A549 (cell line): ENCODE measurements around the gene RPL27. TPM values are rescaled to one million over a fixed set of nuclear protein-coding genes. Genes with fewer than 3 reads are reported as not detected.

Experiments
- ATAC-seq, 2 experiments: fragments of 200-7000 bp in 1 of 2; fragments of >200 bp in 1 of 2; cut with Nextera tagmentation in 1 of 2; cut with Tn5 transposase in 1 of 2; 3 replicates each; pipeline versions ENCODE4 v1.8.0 to v1.9.1; 2018 to 2020; ENCODE audit warnings: mild to moderate bottlenecking in 1 of 2, moderate library complexity in 1 of 2
- CTCF ChIA-PET: fragments of 300-600 bp; sonication (Branson Sonifier 250); formaldehyde crosslinking; extraction: SDS; loops from one replicate; lab custom pipeline; 2021; ENCODE audit warnings: antibody characterized with exemption, inconsistent platforms; lab: Yijun Ruan, JAX
- POLR2A ChIA-PET: fragments of 350-600 bp; formaldehyde crosslinking; extraction: SDS; loops from one replicate; lab custom pipeline; 2021; ENCODE audit warnings: antibody characterized with exemption, inconsistent platforms; lab: Yijun Ruan, JAX
- DNase-seq, 2 experiments: peaks; one replicate each; pipeline versions ENCODE4 v3.0.0 to v3.0.0-alpha.2; 2011 to 2016; ENCODE audit warnings: low read depth in 1 of 2, low spot score in 1 of 2
- FAIRE-seq: peaks from 2 replicates; lab custom pipeline; 2011; peaks lifted over from hg19 to GRCh38; lab: Jason Lieb, UNC
- H3K27ac ChIP-seq, 2 experiments: fragments of >200 bp; sonication (Bioruptor Twin); formaldehyde crosslinking; 3 replicates each; pipeline ENCODE4 v1.5.1; 2016 to 2017
- H3K4me1 ChIP-seq: fragments of >200 bp; sonication (Bioruptor Twin); formaldehyde crosslinking; 3 replicates; pipeline ENCODE4 v1.6.1; 2016
- H3K4me2 ChIP-seq: fragments of >200 bp; sonication (Bioruptor Twin); formaldehyde crosslinking; 3 replicates; pipeline ENCODE4 v1.6.1; 2016
- H3K4me3 ChIP-seq: fragments of >200 bp; sonication (Bioruptor Twin); formaldehyde crosslinking; 3 replicates; pipeline ENCODE4 v1.5.1; 2016
- H3K9me3 ChIP-seq: fragments of >200 bp; sonication (Bioruptor Twin); formaldehyde crosslinking; 3 replicates; pipeline ENCODE4 v1.6.1; 2016
- ATOH8 ChIP-seq: fragments of 250-450 bp; sonication (Bioruptor Pico); IDR thresholded peaks from 2 replicates; pipeline ENCODE4 v1.5.0; 2020; ENCODE audit warnings: low read depth, mild to moderate bottlenecking, moderate library complexity
- CBX8 ChIP-seq: fragments of 200-600 bp; sonication (generic); IDR thresholded peaks from 2 replicates; pipeline ENCODE4 v1.6.1; 2016
- CTCF ChIP-seq: fragments of >200 bp; sonication (Bioruptor Twin); formaldehyde crosslinking; IDR thresholded peaks from 3 replicates; pipeline ENCODE4 v1.5.1; 2016
- E2F6 ChIP-seq: IDR thresholded peaks from 2 replicates; pipeline ENCODE4 v1.6.1; 2012; ENCODE audit warnings: low read depth, borderline replicate concordance
- EHF ChIP-seq: fragments of 250-450 bp; sonication (Bioruptor Pico); IDR thresholded peaks from 2 replicates; pipeline ENCODE4 v1.5.0; 2020; ENCODE audit warnings: mild to moderate bottlenecking
- EP300 ChIP-seq, 2 experiments: fragments of >200 bp; sonication (Bioruptor Twin); formaldehyde crosslinking; IDR thresholded peaks; 2 replicates in 1 of 2; 3 replicates in 1 of 2; pipeline ENCODE4 v1.6.1; 2016 to 2017
- FOSB ChIP-seq: fragments of 250-450 bp; sonication (Bioruptor Pico); IDR thresholded peaks from 2 replicates; pipeline ENCODE4 v1.5.0; 2020; ENCODE audit warnings: mild to moderate bottlenecking, moderate library complexity
- FOXS1 ChIP-seq: fragments of 250-450 bp; sonication (Bioruptor Pico); IDR thresholded peaks from 2 replicates; pipeline ENCODE4 v1.5.0; 2020; ENCODE audit warnings: mild to moderate bottlenecking, moderate library complexity
- GATA3 ChIP-seq: IDR thresholded peaks from 2 replicates; pipeline ENCODE4 v1.6.1; 2012; ENCODE audit warnings: borderline replicate concordance
- HDAC2 ChIP-seq: fragments of 200-600 bp; sonication (generic); IDR thresholded peaks from 2 replicates; pipeline ENCODE4 v1.6.1; 2016
- HES2 ChIP-seq: fragments of >200 bp; sonication (Bioruptor Twin); formaldehyde crosslinking; IDR thresholded peaks from 2 replicates; pipeline ENCODE4 v1.6.1; 2016
- HEYL ChIP-seq: fragments of 250-450 bp; sonication (Bioruptor Pico); IDR thresholded peaks from 2 replicates; pipeline ENCODE4 v1.8.0; 2021; ENCODE audit warnings: mild to moderate bottlenecking, moderate library complexity
- HMGXB4 ChIP-seq: fragments of 250-450 bp; sonication (Bioruptor Pico); IDR thresholded peaks from 2 replicates; pipeline ENCODE4 v1.5.0; 2021; ENCODE audit warnings: mild to moderate bottlenecking, moderate library complexity, borderline replicate concordance
- JUNB ChIP-seq: fragments of >200 bp; sonication (Bioruptor Twin); formaldehyde crosslinking; IDR thresholded peaks from 2 replicates; pipeline ENCODE4 v1.6.1; 2016
- KDM5A ChIP-seq: fragments of 200-600 bp; sonication (generic); IDR thresholded peaks from 2 replicates; pipeline ENCODE4 v1.6.1; 2016; ENCODE audit warnings: antibody characterized with exemption, mild to moderate bottlenecking
- MAFK ChIP-seq: fragments of 450-650 bp; IDR thresholded peaks from 2 replicates; pipeline ENCODE4 v1.6.1; 2014; ENCODE audit not compliant: partially characterized antibody
- MAX ChIP-seq: IDR thresholded peaks from 2 replicates; pipeline ENCODE4 v1.6.1; 2012
- MAZ ChIP-seq: fragments of 150-350 bp; IDR thresholded peaks from 2 replicates; pipeline ENCODE4 v1.6.1; 2014; ENCODE audit warnings: antibody characterized with exemption, low read depth, low read length, borderline replicate concordance
- PBX3 ChIP-seq: IDR thresholded peaks from 2 replicates; pipeline ENCODE4 v1.6.1; 2012
- PHF8 ChIP-seq: fragments of 200-600 bp; sonication (generic); IDR thresholded peaks from 2 replicates; pipeline ENCODE4 v1.6.1; 2016; ENCODE audit warnings: low read depth, mild to moderate bottlenecking, antibody characterized with exemption, moderate library complexity, borderline replicate concordance
- POLR2A ChIP-seq: IDR thresholded peaks from 2 replicates; pipeline ENCODE4 v1.6.1; 2012; ENCODE audit warnings: mild to moderate bottlenecking, low read length
- RAD21 ChIP-seq, 2 experiments: fragments of >200 bp in 1 of 2; sonication (Bioruptor Twin) in 1 of 2; formaldehyde crosslinking in 1 of 2; IDR thresholded peaks in 1 of 2; conservative IDR thresholded peaks in 1 of 2; 2 replicates in 1 of 2; 3 replicates in 1 of 2; pipeline ENCODE4 v1.6.1; 2012 to 2018; ENCODE audit warnings: inconsistent platforms in 1 of 2
- RARB ChIP-seq: fragments of 250-450 bp; sonication (Bioruptor Pico); IDR thresholded peaks from 2 replicates; pipeline ENCODE4 v1.8.0; 2021; ENCODE audit warnings: mild to moderate bottlenecking, moderate library complexity
- RCOR1 ChIP-seq: fragments of 150-350 bp; IDR thresholded peaks from 2 replicates; pipeline ENCODE4 v1.6.1; 2014; ENCODE audit warnings: antibody characterized with exemption, low read length, low read depth
- REST ChIP-seq: fragments of 200-600 bp; sonication (generic); IDR thresholded peaks from 2 replicates; pipeline ENCODE4 v1.6.1; 2016; ENCODE audit warnings: antibody characterized with exemption, mild to moderate bottlenecking, moderate library complexity
- RFX5 ChIP-seq: fragments of 450-650 bp; IDR thresholded peaks from 2 replicates; pipeline ENCODE4 v1.7.1; 2014; ENCODE audit warnings: antibody characterized with exemption, mild to moderate bottlenecking, moderate library complexity
- SMC3 ChIP-seq: fragments of >200 bp; sonication (Bioruptor Twin); formaldehyde crosslinking; IDR thresholded peaks from 3 replicates; pipeline ENCODE4 v1.6.1; 2018; ENCODE audit warnings: inconsistent platforms
- TP53 ChIP-seq: fragments of 250-450 bp; sonication (Bioruptor Pico); IDR thresholded peaks from 2 replicates; pipeline ENCODE4 v1.5.0; 2021; ENCODE audit warnings: mild to moderate bottlenecking, moderate library complexity
- ZSCAN20 ChIP-seq: fragments of 250-450 bp; sonication (Bioruptor Pico); IDR thresholded peaks from 2 replicates; pipeline ENCODE4 v1.8.0; 2022; ENCODE audit warnings: mild to moderate bottlenecking, moderate library complexity
- WGBS: methylation state at CpG from one replicate; pipeline ENCODE4 v1.1.6; 2017; ENCODE audit errors: missing lambda C conversion rate; 5-methylcytosine and 5-hydroxymethylcytosine counted together
- polyA plus RNA-seq, 4 experiments: library from polyadenylated mRNA; depleted of rRNA in 3 of 4; stranded (reverse); fragments of >200 nt; fragmentation: RNase III in 1 of 4; extraction: RNeasy Plus Mini Kit Qiagen cat#74134 plus additional on column Dnase treatment in 1 of 4; gene quantifications; 2 replicates in 3 of 4; 3 replicates in 1 of 4; pipeline ENCODE4 v1.2.3, GENCODE V29; 2011 to 2017

RPL27 gene
- polyA plus RNA-seq, 2 of the 4 experiments (the other 2 are of a cell fraction): 2,894 to 5,746 TPM

- H3K4me1 ChIP-seq: peaks cover 21% of the 10 kb centered on the region
- ChIA-PET CTCF (interaction anchor here (0.7 to 2.3 kb wide), 42 partner anchors 9 to 295 kb away, joined by 3 to 21 read pairs (median 5); partner anchors contain the start of genes BRCA1, IFI35, NBR1 and RPL27), POLR2A (interaction anchor here (0.5 to 1.9 kb wide), 14 partner anchors 10 to 1625 kb away, joined by 3 to 26 read pairs (median 4); partner anchors contain the start of genes BRCA1, IFI35 and RPL27)
- ATAC-seq: peak; percentile 52 to 69
- H3K9me3 ChIP-seq: no peaks in the 10 kb centered on the region
- peak within 1 kb of the TSS; percentile 78 to 88 for H3K27ac ChIP-seq
- H3K4me2 ChIP-seq: peak within 1 kb of the TSS; percentile 96
- WGBS: 16% methylated on average over 36 of the region's 61 CpGs
- peak; percentile 49 for FAIRE-seq
- peak within 1 kb of the TSS; percentile 53 for H3K4me3 ChIP-seq
- DNase-seq: peak; percentile 96 to 99
- TF ChIP-seq FOSB (CRISPR knock-in tag) (no peak), KDM5A (no peak), CBX8 (no peak), ATOH8 (CRISPR knock-in tag) (no peak), ZSCAN20 (CRISPR knock-in tag) (no peak), TP53 (CRISPR knock-in tag) (0 out of 2 replicates have a peak, but pooled peaks have one; percentile 76), HEYL (CRISPR knock-in tag) (no peak), REST (no peak), HMGXB4 (no peak), FOXS1 (CRISPR knock-in tag) (no peak), RARB (no peak), EP300 (IDR thresholded peaks at IDR 0.05) (no peak), HDAC2 (no peak), EHF (no peak), GATA3 (peak; percentile 38; the same call in 1 of the 2 replicates), POLR2A (peak; percentile 46), RAD21 (conservative IDR thresholded peaks at IDR 0.05 in 1 of 2, IDR thresholded peaks at IDR 0.05 in 1 of 2) (peak; percentile 79 to 81), CTCF (peak; percentile 73), PBX3 (no peak), RCOR1 (no peak), MAFK (no peak), PHF8 (peak; percentile 24; the same call in 1 of the 2 replicates), MAZ (no peak), E2F6 (0 out of 2 replicates have a peak, but pooled peaks have one; percentile 59), RFX5 (no peak), SMC3 (peak; percentile 75; the same call in 2 of the 3 replicates), HES2 (no peak), MAX (peak; percentile 46), JUNB (no peak)
These were observed 26.4 kb downstream of the RPL27 start, which contains the start of gene RND2 for GRCh38 chr17:43024407-43025289. Gene RND2 (plus strand): TSS chr17:43025231. CDS start chr17:43025348, 117 bp downstream.
